Measurements from ENCODE around the gene ATXN7.

The ATXN7 gene

DNA sequence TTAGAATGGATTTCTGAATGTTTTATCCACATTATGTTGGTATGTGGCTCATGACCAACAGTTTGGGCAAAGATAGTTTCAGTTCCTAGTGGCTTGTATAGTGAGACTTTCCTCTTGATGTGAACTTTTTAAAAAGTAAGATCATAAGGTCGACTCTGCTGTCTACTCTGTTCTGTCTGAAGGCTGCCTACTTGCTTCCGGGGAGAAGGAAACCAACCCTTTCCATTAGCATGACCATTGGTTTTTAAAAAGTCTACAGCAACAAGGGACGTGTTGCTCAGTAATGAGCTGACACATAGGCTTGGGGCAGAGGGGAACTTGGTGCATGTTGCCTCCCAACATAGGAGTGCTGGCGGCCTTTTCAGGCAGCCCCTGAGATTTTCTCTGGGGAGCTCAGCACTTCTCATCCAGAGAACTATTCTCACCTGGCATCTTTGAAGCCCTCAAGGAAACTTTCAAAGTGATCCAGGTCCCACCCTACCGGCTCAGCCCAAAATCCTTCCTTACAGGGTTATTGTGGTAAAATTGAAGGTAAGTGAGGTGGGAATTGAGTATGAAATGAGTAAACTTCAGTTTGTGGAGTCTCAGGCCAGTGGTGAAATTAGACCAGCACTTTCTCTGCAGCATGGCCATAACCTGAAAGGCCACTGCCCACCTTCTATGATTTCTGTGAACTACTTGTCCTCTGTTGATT lies 129.0 kb downstream of the ATXN7 start:
- DNase-seq: no peak

DNA sequence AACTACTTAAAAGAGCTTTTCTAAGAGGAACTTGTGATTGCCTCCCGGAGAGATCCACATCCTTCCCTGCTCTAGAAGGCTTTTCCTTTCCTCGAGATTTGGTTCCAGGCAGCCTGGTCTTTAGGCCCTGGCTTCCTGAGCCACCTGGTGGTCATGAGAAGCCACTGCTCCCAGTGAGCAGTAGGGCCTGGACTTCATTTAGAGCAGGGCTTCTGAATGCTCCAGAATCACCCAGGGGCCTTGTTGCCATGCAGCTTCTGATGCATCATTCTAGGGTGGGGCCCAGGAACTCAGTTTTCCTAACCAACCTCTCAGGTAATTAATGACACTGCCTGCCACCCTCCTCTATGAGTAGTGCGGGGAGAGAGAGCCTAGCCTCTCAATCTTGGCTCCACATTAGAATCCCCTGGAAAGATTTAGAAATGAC lies 130.0 kb downstream of the ATXN7 start:
- DNase-seq: peak; percentile 31

DNA sequence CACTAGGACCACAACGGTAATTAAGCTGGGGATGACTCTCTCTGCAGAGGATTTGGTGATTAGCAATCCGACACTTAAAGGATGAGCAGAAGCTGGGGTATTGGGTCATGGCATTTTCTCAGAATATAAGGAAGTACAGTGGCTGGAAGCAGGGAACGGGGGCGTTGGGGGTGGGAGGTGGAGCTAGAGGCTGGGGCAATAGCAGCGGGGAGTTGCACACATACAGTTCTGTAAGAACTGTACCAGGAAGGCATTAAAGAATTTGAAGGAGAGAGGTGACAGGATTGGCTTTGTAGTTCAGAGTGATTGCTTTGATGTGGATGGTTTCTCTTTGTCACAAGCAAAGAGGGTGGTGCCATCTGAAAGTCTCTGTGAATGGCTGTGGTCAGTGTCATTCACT lies 131.4 kb downstream of the ATXN7 start:
- no peak for DNase-seq

DNA sequence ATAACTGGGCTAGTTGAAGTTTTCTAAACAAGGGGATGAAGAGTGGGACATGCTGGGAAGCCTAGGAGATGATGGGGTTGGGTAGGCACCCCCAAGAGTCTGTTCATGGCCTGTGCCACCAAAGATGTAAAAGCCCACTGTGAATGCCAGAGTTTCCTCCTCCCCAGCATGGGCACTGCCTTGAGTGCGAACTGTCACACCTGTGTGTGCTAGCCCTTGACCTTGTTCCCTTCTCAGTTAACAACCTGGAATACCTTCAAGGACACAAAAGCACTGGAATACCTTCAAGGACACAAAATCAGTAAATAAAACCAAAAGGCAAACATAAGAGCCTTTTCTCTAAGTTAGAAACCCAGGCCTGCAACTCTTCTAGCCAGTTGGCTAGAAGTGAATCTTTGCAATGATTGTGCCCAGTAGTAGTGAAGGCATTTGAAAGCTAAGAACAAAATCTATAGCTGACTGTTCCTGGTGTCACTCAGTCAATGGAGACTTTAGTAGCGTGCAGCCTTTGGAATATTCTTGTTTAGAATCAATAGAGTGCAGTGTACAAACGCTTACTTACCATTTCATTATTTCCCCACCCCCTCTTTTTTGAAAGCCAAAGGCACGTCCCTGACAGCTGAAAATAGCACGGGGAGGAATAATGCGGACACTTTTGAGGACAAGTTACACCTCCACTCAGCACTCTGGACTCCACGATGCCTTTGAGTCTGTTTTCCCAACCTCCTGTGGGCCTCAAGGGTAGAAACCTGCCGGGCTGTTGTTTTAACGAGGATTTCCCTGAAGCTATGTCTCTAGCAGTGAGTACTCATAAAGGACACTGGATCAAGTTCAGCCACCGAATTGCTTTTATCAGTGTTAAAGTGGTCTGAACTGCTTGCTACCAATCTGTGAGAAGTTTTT lies 135.4 kb downstream of the ATXN7 start:
- no peak for DNase-seq

DNA sequence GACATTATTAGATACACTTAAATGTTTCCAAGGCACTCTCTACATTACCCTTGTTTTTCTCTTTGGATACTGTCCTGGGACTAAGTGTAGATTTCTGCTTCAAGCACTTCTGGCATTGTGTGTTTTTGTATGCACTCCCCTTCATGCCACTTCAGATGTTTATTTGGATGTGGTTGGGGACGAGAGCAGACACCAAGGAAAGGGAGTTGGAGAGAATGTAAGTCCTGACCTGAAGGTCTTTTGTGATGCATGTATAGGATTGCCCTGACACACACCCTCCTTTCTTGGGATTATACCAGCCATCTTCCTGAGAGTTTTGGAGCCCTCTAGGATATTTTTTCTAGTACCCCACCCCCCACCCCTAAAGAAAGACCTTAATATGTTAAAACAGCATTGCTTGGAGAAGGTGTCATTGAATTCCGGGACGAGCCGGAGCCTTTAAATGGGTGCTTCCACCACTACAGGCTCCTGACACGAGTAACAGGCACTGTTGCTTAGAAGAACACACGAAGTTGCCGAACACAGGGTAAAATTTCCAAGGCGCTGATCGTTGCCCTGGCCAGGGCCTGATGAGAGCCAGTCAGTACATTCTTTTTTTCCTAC lies 136.9 kb downstream of the ATXN7 start:
- no peak for DNase-seq

DNA sequence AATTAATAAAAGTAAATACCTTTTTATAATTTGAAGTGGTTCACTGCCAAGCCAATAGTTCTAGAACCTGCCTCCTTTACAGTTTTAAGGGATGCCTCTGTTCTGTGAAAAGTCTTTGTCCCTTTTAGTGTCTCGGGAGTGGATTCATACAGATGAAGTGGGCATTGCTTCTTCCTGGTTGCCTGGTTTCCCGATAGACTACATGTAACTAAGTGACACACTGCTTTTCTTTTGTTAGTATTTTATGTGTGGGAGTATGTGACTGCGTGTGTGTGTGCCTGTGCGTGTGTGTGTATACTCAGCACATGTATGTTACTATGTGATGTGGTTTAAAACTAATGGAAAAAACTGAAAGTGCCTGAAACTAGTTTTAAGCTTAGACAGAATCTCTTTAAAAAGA lies 138.6 kb downstream of the ATXN7 start:
- no peak for DNase-seq

DNA sequence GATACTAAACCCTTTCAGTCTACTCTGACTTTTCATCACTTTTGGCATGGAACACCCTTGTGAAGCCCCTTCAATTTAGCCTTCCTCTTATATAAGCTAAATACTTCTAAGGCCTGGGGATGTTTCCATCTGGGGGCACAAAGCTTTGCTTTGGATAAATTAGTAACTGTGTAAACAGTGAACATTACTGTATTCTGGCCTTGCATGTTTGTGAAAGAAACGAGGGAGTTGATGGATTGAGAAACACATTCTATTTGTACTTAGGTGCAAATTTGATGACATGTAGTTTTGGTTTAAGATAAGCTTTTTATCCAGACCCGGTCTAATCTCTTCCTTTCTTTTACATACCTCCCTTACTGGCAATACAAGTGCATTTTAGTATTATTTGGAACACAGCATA lies 139.9 kb downstream of the ATXN7 start:
- no peak for DNase-seq

DNA sequence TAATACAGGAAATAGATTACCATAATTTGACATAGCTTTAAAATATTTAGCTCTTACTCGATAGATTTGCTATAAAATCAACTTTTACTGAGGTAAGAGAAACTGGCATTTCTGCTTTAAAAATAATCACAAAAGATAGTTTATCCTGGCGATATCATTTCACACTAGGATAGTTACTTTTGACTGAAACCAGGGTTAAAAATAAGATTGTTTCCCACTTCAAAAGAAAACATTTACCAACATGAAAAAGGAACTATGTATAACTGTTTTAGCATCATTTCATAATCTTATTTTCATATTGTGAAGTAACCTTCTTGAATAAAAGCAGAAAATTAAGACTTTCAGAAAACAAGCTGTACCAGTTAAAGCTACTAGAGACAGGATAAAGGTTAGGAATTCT lies 144.3 kb downstream of the ATXN7 start:
- DNase-seq: no peak

DNA sequence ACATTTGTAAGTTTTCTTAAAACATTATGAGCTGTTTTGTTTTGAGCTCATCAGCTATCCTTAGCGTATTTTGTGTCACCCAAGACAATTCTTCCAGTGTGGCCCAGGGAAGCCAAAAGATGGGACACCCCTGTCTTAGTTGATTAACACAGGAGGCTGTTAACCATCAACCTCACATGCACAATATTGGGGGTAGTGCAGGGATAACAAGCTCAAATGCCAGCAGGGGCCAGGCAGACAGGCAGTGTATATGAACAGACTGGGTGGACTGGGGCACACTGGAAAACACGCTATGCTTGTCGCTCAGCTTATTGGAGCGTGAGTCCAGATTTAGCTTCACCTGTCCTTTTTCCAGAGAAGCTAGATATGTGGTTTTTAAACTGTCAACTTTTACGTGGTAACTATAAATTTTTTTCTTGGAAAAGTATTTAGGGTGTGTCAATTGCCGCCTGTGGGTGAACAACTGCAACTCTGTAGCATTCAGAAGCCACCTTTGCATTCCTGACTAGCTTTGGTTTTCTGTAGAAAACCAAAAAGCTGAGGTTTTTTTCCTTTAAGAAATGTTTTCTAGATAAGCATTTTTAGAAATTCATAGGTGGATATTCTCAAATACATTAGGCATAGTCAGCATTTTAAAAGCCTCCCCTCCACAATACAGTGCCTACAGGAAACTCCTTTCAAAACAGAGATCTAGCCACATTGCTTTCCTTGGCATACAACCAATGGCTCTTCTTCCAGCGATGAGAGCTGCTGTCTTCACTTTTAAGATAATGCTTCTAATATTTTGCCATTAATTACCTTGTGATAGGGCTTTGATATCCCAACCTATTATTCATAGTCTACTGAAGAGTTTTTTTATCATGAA lies 145.1 kb downstream of the ATXN7 start:
- DNase-seq: no peak

DNA sequence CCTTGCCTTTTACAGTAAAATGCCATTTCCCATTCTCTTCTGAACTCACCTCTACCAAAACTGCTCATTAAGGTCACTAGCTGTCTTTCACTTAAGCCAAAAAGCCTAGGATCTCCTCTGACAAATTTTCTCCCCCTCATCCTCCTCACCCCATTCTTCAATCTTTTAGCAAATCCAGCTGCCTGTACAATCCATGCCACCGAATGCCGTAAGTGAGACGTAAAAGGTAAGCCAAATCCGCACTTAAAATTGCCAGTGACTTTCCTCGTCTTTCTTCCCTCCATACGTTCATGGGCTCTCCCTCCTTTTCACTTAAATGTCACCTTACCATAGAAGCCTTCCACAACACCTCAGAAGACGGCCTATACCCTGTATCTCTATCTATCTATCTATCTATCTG lies 145.9 kb downstream of the ATXN7 start:
- no peak for DNase-seq

DNA sequence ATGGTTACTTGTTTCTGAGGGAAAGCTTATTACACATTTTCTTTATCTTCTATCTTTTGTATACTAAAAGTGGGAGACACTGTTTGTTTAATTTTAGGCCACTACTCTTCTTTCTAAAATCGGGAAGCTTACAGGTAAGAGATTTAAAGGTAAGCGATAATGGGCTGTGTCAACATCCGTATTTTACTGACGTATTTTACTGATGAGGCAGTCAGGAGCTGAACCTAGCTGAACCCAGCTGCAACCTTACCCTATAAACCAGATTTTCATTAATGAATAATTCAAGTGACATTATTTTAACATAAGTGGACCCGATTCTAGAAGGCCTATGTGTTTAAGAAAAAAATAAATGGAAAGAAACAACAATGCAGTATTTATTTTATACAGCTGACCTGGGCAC lies 146.5 kb downstream of the ATXN7 start:
- no peak for DNase-seq

DNA sequence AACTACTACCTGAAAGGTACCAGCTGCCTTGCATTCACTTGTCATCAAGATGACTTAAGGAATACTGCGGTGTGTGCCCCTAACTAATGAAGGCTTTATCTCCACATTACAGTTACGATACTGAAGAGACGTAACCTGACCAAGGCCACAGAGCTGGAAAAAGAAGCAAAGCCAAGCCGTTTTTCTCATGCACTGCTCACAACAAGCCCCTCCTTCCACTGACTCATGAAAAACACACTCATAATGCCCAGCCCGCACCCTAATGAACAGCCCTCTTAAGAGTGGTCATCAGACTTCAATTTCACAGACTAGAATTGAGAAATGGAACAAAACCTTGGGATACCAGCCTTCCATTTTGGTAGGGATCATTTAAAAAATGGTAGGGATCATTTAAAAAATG lies 148.0 kb downstream of the ATXN7 start:
- no peak for DNase-seq

DNA sequence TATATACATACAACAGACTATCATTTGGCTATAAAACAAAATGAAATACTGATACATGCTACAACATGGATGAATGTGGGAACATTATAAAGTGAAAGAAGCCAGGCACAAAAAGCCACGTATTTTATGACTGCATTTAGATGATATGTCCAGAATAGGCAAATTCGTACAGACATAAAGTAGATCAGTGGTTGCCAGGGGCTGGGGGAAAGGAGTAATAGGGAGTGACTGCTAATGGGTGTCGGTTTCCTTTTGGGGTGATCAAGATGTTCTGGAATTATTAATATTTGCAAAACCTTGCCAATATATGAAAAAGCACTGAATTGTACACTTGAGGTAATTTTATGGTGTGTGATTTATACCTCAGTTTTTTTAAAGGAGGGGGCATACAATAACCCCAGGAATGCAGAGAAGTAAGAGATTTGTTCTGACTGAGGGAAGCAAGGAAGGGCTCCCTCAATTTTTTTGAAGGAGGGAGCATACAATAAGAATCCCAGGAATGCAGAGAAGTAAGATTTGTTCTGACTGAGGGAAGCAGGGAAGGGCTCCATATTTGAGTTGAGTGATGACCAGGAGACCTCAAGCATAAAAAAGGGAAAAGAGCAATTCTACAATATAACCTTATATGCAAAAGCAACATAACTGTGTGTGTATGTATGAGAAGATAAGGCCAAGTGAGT lies 153.4 kb downstream of the ATXN7 start:
- no peak for DNase-seq

DNA sequence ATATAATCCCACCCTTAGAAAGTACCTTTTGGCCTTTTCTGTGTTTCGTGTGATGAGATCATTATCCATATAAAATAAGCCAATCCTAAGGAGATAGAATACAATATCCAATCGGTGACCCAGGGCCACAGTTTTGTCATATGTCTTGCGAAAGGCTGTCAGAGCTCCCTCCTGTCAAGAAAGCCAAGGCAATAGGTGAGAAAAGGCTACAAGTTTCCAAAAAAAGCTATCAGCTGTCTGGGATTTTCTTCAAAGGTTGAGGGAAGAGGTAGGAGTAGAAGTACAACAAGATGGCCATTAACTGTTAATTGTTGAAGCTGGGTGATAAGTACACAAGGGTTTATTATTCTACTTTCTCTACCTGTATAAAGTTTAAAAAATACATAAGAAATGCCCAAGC lies 155.6 kb downstream of the ATXN7 start:
- DNase-seq: no peak

DNA sequence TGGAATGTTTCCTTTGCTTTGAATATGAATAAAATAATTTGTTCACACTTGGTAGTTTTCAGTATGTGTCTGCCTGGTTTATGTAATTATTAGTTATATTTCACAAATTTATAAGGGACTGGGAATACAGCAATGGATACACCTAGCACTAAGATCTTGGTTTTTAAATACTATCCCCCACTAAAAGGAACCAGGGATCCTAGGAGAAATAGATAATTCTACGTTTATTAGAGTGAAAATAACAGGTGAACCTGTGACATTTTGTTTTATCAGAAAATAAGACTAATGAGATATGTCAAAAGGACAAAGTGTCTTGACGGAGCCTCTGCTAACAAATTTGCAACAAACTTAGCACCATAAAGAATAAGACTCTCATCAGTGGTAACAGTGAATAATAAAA lies 156.2 kb downstream of the ATXN7 start:
- DNase-seq: no peak

DNA sequence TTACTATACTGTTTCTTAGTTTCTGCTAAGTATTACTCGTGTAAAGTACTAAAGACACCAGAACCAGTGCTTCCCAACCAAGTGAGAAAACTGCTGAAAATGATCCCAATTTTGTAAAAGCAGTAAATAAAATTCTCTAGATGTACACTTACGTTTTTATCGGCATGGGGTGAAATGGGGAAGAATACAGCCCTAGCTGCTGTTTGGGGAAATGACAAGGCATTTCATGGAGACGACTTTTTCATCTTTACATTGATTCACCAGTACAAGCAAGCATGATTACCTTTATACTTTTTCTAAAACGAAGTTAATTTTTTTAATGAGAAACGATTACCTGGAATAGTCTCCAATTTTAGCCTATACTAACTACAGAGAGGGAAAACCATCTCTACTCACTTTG lies 158.3 kb downstream of the ATXN7 start:
- no peak for DNase-seq

DNA sequence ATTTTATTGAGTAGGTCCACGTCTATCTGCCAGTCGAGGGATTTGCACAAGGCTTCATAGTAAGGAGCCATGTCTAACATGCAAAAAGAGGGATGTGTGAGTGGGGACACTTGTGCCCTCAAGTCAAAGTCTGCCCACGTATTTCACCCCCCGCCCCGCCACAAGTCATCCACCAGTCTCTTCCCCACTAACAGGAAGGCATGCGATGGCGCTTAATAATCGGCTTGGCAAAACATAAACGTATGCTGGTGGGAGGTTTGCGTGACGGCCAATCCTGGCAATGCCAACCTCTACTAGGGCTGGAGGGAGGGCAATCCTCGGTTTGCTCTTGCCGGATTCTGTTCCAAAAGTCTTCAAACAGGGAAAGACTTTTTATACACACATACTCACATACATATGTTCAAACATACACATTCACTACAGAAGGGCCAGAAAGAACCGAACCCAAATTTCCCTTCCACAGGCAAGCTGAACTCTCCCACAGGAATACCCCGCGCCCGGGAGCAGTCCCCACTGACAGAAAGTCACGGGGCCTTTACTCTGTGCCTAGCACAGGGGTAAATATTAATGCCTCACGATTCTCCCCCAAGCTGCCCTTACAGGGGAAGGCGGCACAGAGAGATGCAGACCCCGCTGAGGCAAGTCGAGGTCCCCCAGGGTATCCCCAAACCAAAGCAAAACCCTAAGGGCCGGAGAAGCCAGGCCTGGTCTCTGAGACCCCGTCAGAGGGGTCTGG lies 159.0 kb downstream of the ATXN7 start:
- DNase-seq: no peak

DNA sequence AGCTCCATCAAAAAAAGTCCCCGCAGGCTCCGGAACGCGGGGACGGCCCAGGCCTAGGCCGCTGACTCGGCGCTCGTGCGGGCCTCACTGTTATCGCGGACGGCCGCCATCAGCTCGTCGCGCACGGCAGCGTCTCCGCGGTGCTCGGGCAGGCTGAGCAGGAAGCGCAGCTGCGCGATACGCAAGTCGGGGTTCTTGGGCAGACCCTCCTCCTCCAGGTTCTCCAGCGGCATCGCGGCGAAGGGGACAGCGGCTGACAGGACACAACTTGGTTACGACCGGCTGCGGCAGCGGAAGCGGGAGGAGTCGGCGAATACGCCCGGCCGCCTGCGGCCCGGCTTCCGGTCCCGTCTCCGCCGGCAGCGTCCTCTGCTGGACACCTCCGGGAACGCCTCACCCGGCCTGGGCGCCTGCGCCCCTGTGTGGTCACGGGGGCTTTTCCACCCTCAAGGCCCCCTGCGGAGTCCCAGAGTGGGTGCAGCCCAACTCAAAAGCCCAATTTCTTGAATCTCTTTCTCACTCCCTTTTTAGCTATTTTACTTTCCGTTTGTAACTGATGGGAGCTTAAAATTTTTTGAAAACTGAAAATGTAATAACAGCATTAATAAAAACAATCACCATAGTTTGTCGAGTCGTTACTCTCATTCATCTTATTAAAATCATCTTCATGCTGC lies 159.7 kb downstream of the ATXN7 start, which contains the start of gene PSMD6:
Gene PSMD6 (minus strand): TSS at position 308 of the 674 bp plus-strand sequence. CDS start 75 bp downstream, at position 233.
- peak; percentile 39 for DNase-seq

DNA sequence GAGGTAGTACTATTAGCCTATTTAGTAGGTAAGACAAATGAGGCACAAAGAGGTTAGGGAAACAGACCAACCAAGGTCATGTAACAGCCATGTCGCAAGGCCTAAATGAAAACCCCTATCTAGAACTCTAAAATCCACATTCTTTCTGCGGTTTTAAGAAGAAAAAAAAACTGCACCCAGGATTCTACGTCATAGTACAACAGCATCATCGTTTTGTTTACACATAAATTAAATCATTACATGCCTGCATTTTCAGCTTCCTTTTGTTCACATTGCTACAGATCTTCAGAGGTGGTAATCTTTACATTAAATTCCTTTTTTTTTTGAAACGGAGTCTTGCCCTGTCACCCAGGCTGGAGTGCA lies 160.2 kb downstream of the ATXN7 start:
- no peak for DNase-seq

DNA sequence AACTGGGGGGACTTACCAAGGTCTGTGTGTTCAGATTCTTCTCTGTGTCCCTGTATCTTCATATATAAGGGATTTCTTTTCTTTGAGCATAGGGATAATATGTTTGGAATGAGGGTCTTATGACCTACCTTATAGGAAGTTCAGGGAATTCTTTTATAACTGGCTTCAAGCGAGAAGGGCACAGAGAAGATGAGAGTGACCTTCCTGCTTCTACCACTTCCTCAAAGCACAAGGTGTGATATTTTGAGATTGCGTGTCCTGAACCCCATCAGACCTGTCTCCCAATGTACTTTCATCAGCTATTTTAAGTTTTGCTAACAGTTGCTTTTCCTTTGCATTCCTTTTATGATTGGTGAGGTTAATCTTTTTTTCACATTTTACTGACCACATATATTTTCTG lies 162.7 kb downstream of the ATXN7 start:
- DNase-seq: no peak

DNA sequence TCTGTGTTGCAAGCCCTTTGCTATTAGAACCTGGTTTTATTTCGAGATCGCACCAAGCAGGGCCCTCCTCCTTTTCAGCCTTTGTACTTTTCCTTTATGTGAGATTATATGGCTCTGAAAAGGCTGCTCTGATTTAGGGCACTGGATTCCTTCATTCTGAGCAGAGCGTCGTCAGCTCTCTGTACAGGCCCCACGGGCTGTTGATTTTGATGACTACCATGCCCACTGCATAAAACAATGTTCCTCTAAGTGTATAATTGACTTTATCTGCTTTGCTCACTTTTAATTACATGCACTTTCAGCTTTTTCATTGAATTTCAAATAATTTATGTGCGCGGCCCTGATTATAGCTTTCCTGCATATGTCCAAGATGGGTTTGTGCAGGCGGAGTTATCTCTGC lies 164.0 kb downstream of the ATXN7 start:
- DNase-seq: no peak

All from NCI-H510A (cell line).